Psoas muscle (tissue), 8 donors: ENCODE results near the gene NSG1. TPM values are rescaled to one million over a fixed set of nuclear protein-coding genes. Genes with fewer than 3 reads are reported as not detected.
A peak's percentile ranks its signal among the peaks of the same experiment; 100 is the strongest.

ENCODE experiments used
- ATAC-seq, 4 donors: fragments of 200-7000 bp; cut with Tn5 transposase; one replicate each; pipeline ENCODE4 v1.9.1; 2020; ENCODE audit warnings: moderate library complexity in 3 of 4, mild to moderate bottlenecking in 2 of 4
- DNase-seq, 2 donors: peaks; one replicate each; pipeline ENCODE4 v3.0.0-alpha.2; 2020
- H3K27ac ChIP-seq: fragments of 200-600 bp; one replicate; pipeline ENCODE4 v1.8.0; 2022
- H3K27me3 ChIP-seq, 3 donors: fragments of 200-600 bp in 1 of 3; one replicate each; pipeline versions ENCODE4 v1.6.1 to v1.8.0; 2013 to 2022; ENCODE audit warnings: low read length in 2 of 3, mild to moderate bottlenecking in 2 of 3, moderate library complexity in 1 of 3; ENCODE audit not compliant: insufficient read depth in 3 of 3
- H3K36me3 ChIP-seq, 2 donors: fragments of 200-600 bp in 1 of 2; one replicate each; pipeline versions ENCODE4 v1.6.1 to v1.8.0; 2013 to 2022; ENCODE audit warnings: low read depth in 1 of 2, mild to moderate bottlenecking in 1 of 2, moderate library complexity in 1 of 2; ENCODE audit not compliant: insufficient read depth in 1 of 2
- H3K4me1 ChIP-seq: fragments of 200-600 bp; one replicate; pipeline ENCODE4 v1.8.0; 2022
- H3K4me3 ChIP-seq: fragments of 200-600 bp; one replicate; pipeline ENCODE4 v1.8.0; 2022; ENCODE audit warnings: mild to moderate bottlenecking
- H3K9me3 ChIP-seq: fragments of 200-600 bp; one replicate; pipeline ENCODE4 v1.8.0; 2022
- WGBS, 3 donors: extraction: QIAGEN DNeasy Blood & Tissue Kit; methylation state at CpG; one replicate each; pipeline versions ENCODE4 v1.1.6 to v1.1.7; 2013; 5-methylcytosine and 5-hydroxymethylcytosine counted together
- intact Hi-C, 2 donors: fragments of 100-400 bp; cut with DNase I; formaldehyde crosslinking; loops; one replicate each; pipeline versions ENCODE4 v1.11.0 to v1.14.2; 2022
- polyA plus RNA-seq, 3 donors: library from polyadenylated mRNA; stranded (reverse); fragments of 200-250 nt; gene quantifications; one replicate each; pipeline ENCODE4 v1.2.3, GENCODE V29; 2013
- total RNA-seq, 4 donors: library from RNA; stranded (reverse); fragmentation: NEBNext Ultra II Directional in 2 of 4; extraction: Animal tissue kit (Norgen Biotek cat#: 25700) in 2 of 4; gene quantifications; one replicate each; pipeline versions ENCODE4 v1.2.1 to v1.2.4, GENCODE V29; 2021 to 2023
- TF ChIP-seq, protein P1 (sequence below): fragments of 200-600 bp; IDR thresholded peaks from one replicate; pipeline ENCODE4 v1.8.0; 2022; ENCODE audit warnings: antibody characterized with exemption
- donor health status: healthy with polysubstance abuse.
- donor health status: DM: no; HTN: no; CAD: no; lungs with moderate emphysema.
- donor health status: Bipolar disorder and iron deficiency.
- donor health status: healthy.
- donor health status: DM: yes; HTN: yes; CAD: no.
- donor health status: DM: no; HTN: no; CAD: no.
- donor health status: DM: no; HTN: no; CAD: no.
- donor health status: DM: yes; HTN: yes; CAD: no.

Gene NSG1
- total and polyA plus RNA-seq, 7 donors: 0.11 to 0.50 (median 0.28) TPM; not detected in 2

DNA sequence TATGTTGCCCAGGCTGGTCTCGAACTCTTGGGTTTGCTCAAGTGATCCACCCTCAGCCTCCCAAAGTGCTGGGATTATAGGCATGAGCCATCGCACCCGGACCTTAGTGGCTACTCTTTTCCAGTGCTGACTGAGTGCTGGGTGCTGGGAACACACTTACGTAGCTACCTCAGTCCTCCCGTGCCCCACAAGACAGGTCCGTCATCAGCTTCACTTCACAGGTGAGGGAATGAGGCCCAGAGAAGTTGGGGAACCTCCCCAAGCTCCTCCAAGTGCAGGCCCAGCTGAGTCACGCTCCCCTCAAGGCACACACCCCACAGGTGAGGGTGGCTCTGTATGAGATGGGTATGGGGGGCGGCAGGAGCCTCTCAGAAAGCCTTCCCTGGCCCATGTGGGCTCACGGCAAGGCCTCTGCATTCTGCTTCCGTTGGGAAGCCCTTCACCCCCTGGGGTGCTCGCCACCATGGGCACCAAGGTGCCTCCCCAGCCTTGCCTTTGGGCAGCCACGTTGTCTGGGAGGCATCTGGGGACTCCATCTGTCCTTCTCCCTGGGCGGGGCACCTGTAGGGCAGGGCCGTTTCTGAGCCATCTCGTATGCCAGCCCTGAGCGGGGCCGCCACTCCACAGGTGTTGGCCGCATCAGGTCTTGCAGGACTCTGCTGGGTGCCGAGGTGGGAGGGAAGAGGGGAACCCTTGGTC, 28.4 kb downstream of the NSG1 start:
- Histone ChIP-seq H3K9me3 (no peaks in the 10 kb centered on the region), H3K4me3 (no peak overlapping the region), H3K27me3 (no peaks in the 10 kb centered on the region), H3K36me3 (peaks cover 0 to 30% of the 10 kb centered on the region in 2 donors), H3K4me1 (no peaks in the 10 kb centered on the region), H3K27ac (no peak overlapping the region)
- intact Hi-C loops: no loop called here
- 92 to 96% (median 94%) methylated on average over 19 of the region's 19 CpGs for WGBS, 3 donors
- no peak for ATAC-seq
- DNase-seq: peak in 1 of 2 donors; percentile 47
- TF ChIP-seq, protein P1, sequence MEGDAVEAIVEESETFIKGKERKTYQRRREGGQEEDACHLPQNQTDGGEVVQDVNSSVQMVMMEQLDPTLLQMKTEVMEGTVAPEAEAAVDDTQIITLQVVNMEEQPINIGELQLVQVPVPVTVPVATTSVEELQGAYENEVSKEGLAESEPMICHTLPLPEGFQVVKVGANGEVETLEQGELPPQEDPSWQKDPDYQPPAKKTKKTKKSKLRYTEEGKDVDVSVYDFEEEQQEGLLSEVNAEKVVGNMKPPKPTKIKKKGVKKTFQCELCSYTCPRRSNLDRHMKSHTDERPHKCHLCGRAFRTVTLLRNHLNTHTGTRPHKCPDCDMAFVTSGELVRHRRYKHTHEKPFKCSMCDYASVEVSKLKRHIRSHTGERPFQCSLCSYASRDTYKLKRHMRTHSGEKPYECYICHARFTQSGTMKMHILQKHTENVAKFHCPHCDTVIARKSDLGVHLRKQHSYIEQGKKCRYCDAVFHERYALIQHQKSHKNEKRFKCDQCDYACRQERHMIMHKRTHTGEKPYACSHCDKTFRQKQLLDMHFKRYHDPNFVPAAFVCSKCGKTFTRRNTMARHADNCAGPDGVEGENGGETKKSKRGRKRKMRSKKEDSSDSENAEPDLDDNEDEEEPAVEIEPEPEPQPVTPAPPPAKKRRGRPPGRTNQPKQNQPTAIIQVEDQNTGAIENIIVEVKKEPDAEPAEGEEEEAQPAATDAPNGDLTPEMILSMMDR: no peak

DNA sequence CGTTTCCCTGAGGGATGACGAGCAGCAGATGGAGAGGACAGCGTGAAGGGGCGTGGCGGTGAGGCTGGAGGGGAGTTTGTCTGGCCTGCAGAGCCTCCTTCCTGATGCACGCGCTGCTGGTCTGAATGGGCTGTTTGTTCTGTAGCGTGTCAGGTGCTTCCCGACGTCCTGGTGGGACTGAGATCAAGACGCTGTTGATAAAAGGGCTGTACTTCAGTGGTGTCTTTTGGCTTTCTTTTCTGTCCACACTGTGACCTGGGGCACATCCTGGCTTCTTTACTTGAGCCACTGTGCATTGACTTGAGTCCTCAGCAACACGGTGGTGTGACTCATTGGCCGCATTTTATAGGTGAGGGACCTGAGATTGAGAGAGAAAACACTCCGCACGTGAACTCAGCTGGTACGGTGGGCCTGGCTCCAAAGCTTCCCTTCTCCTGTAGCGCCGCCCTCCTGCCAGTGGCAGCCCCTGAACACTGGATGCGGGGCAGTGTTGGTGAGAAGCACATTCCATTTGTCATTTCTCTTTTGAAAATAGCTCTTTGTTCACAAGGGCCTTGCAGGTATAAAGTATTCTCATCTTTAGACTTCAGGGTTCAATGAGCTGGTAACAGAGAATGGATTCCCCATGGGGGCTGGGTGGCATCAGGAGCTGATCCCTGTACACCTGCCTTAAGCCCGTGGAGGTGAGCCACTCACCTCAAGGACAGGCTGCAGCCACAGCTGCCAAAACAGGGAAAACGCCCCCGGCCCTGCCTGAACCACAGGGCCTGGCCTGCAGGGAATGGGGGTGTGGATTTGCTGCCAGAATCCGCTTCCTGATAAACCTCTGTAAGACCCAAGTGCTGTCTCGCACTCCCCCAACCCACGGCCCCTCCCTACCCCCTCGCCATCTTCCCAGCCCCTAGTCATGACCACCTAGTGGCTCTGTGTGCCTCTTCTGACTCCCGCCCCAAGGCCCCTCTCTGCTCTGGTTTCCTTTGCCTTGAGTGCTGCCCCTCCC, 29.2 kb downstream of the NSG1 start:
- Histone ChIP-seq H3K4me3 (no peak overlapping the region), H3K27ac (no peak overlapping the region), H3K27me3 (no peaks in the 10 kb centered on the region), H3K36me3 (peaks cover 0 to 38% of the 10 kb centered on the region in 2 donors), H3K4me1 (no peaks in the 10 kb centered on the region), H3K9me3 (no peaks in the 10 kb centered on the region)
- intact Hi-C loops: no loop called here
- DNase-seq (peak in 1 of 2 donors; percentile 24), ATAC-seq (peak in 1 of 4 donors; percentile 19)
- TF ChIP-seq, protein P1: no peak
- WGBS, 3 donors: 92 to 95% (median 95%) methylated on average over 27 of the region's 27 CpGs

DNA sequence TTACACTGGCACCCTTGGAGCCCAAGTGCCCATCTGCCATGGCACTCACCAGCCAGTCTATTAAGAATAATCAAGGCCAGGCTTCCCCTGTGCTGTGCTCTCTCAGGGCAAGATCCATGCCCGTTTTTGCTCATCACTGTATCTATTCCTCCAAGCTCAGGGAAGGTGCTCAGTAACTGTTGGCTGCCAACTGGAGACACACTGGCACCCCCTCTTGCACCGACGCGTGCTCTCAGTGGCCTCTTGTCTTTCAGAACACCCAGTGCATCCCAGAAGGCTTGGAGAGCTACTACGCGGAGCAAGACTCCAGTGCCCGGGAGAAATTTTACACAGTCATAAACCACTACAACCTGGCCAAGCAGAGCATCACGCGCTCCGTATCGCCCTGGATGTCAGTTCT, 30.1 kb downstream of the NSG1 start:
- WGBS, 3 donors: 92 to 93% (median 93%) methylated on average over 11 of the region's 11 CpGs
- Histone ChIP-seq H3K4me3 (no peak overlapping the region), H3K4me1 (no peaks in the 10 kb centered on the region), H3K36me3 (peaks cover 0 to 46% of the 10 kb centered on the region in 2 donors), H3K9me3 (no peaks in the 10 kb centered on the region), H3K27ac (no peak overlapping the region), H3K27me3 (no peaks in the 10 kb centered on the region)
- intact Hi-C loops: no loop called here
- ATAC-seq: no peak
- TF ChIP-seq, protein P1: no peak
- no peak for DNase-seq

DNA sequence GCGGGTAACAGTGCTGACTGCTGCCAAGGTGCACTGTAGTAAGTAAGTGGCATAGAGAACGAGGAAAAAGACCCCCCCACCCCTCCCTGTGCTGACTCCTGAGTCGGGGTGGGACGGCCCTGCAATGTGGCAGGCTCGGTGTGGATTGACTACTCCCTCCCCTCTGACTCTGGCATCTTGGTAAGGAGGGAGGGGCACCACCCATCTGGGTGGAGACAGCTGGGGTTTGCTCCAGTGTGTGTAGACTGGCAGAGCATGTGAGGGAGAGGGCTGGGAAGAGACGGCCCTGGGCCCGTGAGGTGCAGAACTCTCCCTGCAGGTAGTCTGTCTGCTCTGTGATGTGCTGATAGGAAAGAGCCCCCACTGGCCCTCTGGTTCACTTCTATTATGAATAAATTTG, 31.0 kb downstream of the NSG1 start:
- no peaks in the 10 kb centered on the region for H3K27me3 ChIP-seq
- DNase-seq: no peak
- no peak for ATAC-seq
- WGBS, 3 donors: 65 to 68% (median 68%) methylated on average over 7 of the region's 7 CpGs
- no peaks in the 10 kb centered on the region for H3K4me1 ChIP-seq
- H3K4me3 ChIP-seq: no peak overlapping the region
- TF ChIP-seq, protein P1: no peak
- H3K36me3 ChIP-seq: peaks cover 0 to 54% of the 10 kb centered on the region in 2 donors
- intact Hi-C loops: no loop called here
- no peak overlapping the region for H3K27ac ChIP-seq
- H3K9me3 ChIP-seq: no peaks in the 10 kb centered on the region
